Transverse colon (tissue), 4 donors: ENCODE data around the gene AJM1. TPM values are rescaled to one million over a fixed set of nuclear protein-coding genes. Genes with fewer than 3 reads are reported as not detected.

Experiments
- DNase-seq: peaks from one replicate; pipeline ENCODE4 v3.0.0-alpha.2; 2019
- H3K27ac ChIP-seq, 4 donors: fragments of 200-600 bp; sonication (generic); 2 replicates each; pipeline ENCODE4 v1.5.1; 2016 to 2018; ENCODE audit warnings: inconsistent platforms in 4 of 4
- H3K27me3 ChIP-seq: fragments of 200-600 bp; sonication (generic); 2 replicates; pipeline ENCODE4 v1.5.1; 2017; ENCODE audit warnings: inconsistent platforms
- H3K36me3 ChIP-seq, 4 donors: fragments of 200-600 bp; sonication (generic); 2 replicates each; pipeline ENCODE4 v1.5.1; 2017 to 2019; ENCODE audit warnings: inconsistent platforms in 4 of 4
- H3K4me1 ChIP-seq, 4 donors: fragments of 200-600 bp; sonication (generic); 2 replicates each; pipeline ENCODE4 v1.5.1; 2017 to 2020; ENCODE audit warnings: inconsistent platforms in 4 of 4
- H3K4me3 ChIP-seq, 4 donors: fragments of 200-600 bp; sonication (generic); 1 replicate in 1 of 4; 2 replicates in 3 of 4; pipeline versions ENCODE4 v1.5.1 to v1.6.1; 2017 to 2019; ENCODE audit warnings: inconsistent platforms in 4 of 4
- H3K9me3 ChIP-seq, 2 donors: fragments of 200-600 bp; sonication (generic); 2 replicates each; pipeline ENCODE4 v1.5.1; 2017 to 2019; ENCODE audit warnings: inconsistent platforms in 2 of 2
- CTCF ChIP-seq, 5 experiments: fragments of 200-600 bp in 3 of 5; fragments of 450-650 bp in 2 of 5; sonication (generic) in 3 of 5; IDR thresholded peaks; 1 replicate in 2 of 5; 2 replicates in 3 of 5; pipeline ENCODE4 v1.5.1; 2016 to 2017; ENCODE audit warnings: antibody characterized with exemption in 5 of 5, inconsistent platforms in 3 of 5, mild to moderate bottlenecking in 2 of 5, moderate library complexity in 1 of 5
- EP300 ChIP-seq: sonication (generic); formaldehyde crosslinking; IDR thresholded peaks from one replicate; pipeline ENCODE4 v1.6.1; 2017; ENCODE audit warnings: antibody characterized with exemption, low read depth
- POLR2A ChIP-seq: fragments of 450-650 bp; IDR thresholded peaks from one replicate; pipeline ENCODE4 v1.6.1; 2016; ENCODE audit warnings: antibody characterized with exemption, mild to moderate bottlenecking, moderate library complexity
- POLR2AphosphoS5 ChIP-seq, 3 donors: sonication (generic); formaldehyde crosslinking; IDR thresholded peaks; one replicate each; pipeline ENCODE4 v1.6.1; 2016; ENCODE audit warnings: antibody characterized with exemption in 3 of 3
- WGBS, 2 donors: methylation state at CpG; one replicate each; pipeline ENCODE4 v1.1.5; 2018; ENCODE audit warnings: low coverage in 1 of 2; 5-methylcytosine and 5-hydroxymethylcytosine counted together
- in situ Hi-C, 4 donors: fragments of 200-750 bp; cut with MboI; loops; one replicate each; pipeline versions ENCODE4 v1.15.0 to v1.15.1; 2017; ENCODE audit warnings: low sequenced_read_pairs in 3 of 4, low pct_ligation_motif_present in 1 of 4, low pct_unique_long_range_greater_than_20kb in 1 of 4
- intact Hi-C: fragments of 100-400 bp; cut with DNase I; formaldehyde crosslinking; loops from one replicate; pipeline ENCODE4 v1.15.1; 2023; ENCODE audit warnings: low total_unique reads
- total RNA-seq, 4 donors: library from RNA; depleted of rRNA; stranded (reverse); fragments of >200 nt; gene quantifications; one replicate each; pipeline ENCODE4 v1.1.0, GENCODE V29; 2016

AJM1 gene
- total RNA-seq, 4 donors from 2014 or later: 9.8 to 26.5 (median 17.0) TPM

DNA sequence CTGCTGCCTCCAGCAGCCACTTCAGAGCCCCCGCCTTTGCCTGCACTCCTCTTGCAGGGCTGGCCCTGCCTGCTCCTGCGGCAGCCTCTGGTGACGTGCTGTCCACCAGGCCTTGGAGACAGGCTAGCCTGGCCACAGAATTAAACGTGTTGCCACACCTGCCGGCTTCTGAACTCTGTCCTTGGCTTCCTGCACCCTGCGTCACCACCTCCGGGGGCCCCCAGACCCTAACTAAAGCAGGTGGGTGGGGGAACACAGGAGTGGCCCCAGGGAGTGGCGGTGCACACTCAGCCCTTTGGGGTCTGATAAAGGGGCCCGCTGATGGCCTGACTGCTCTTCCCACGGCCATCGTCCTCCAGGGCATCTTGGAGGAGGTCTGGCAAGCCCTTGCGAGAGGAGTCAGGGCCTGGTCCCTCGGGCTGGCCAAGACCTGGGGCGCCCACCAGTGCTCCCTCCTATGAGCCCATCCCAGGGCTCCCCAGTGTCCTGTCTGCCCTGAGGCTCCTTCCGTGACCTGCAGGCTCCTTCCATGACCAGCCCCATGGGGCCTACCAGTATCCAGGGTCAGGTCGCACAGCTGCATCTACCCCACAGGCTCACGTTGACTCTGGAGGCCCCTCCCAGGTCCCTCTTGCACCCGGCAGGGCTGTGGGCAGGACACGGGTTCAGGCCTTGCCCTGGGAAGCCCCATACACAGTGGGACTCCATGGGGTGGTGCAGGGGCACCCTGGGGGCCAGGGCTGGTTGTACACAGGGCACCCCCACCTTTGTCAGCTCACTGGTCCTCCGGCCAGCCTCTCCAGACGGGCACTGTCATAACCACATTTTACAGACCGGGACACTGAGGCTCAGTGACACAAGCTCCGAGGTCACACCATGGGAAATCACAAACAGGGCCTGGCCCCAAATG, 8.8 kb downstream of the AJM1 start:
- DNase-seq: peak; percentile 9
- H3K36me3 ChIP-seq: no peaks in the 10 kb centered on the region
- H3K9me3 ChIP-seq: no peaks in the 10 kb centered on the region
- H3K4me3 ChIP-seq: no peak overlapping the region
- in situ Hi-C loops (no loop called here), intact Hi-C loops (no loop called here)
- peaks cover 14% of the 10 kb centered on the region for H3K27me3 ChIP-seq
- H3K27ac ChIP-seq: peak overlapping the region in 2 of 4 donors; percentile 92 to 95
- no peak for TF ChIP-seq EP300
- TF ChIP-seq POLR2AphosphoS5 (IDR thresholded peaks at IDR 0.05): peak in 1 of 3 donors; percentile 15
- WGBS, 2 donors: 91% methylated on average over 8 of the region's 23 CpGs; no CpG with 5 or more reads in 1 of the 2 donors
- H3K4me1 ChIP-seq: peaks cover 13 to 37% (median 25%) of the 10 kb centered on the region in 4 donors

DNA sequence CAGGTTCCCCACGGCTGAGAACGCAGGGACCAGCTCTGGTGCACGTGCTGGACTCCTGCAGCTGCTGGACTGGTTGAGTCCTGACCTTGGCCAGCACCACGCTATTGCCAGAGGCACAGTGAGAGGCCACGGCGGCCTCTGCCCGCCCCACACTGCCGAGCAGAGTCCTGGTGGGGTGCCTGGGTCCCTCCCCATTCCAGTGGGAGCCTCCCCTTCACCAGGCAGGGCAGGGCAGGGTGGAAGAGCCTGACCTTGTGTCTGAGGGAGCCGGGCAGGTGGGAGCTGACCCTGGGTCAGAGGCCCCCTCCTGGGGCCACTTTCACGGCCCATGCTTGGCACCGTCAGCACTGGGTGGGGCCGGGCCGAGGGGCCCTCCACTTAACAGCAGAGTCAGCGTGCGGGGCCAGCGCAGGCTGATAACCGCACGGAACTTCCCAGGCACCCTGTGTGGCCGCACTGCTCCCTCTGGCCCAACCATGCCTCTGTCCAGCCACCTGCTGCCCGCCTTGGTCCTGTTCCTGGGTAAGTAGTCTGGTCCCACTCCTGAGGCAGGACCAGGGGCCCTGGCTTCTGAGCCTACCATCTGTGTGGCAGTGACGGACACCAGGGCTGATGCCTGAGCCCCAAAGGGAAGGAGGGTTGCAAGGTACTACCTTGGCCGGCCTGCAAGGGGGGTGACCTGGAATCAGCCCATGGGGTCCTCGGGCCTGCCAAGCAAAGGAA, 9.8 kb downstream of the AJM1 start, which contains the start of gene MAMDC4:
Gene MAMDC4, plus strand, starts transcription at position 406 of the 723 bp plus-strand sequence. Its CDS starts 71 bp downstream, at position 477.
- 72 to 100% methylated on average over 1 to 12 of the region's 23 CpGs for WGBS, 2 donors
- Histone ChIP-seq H3K4me3 (no peak within 1 kb of the TSS), H3K9me3 (no peaks in the 10 kb centered on the region), H3K4me1 (peaks cover 15 to 31% (median 23%) of the 10 kb centered on the region in 4 donors), H3K36me3 (no peaks in the 10 kb centered on the region), H3K27me3 (peaks cover 4% of the 10 kb centered on the region), H3K27ac (no peak within 1 kb of the TSS)
- TF ChIP-seq EP300 (no peak), CTCF (IDR thresholded peaks at IDR 0.05) (no peak), POLR2A (no peak), POLR2AphosphoS5 (IDR thresholded peaks at IDR 0.05) (no peak)
- in situ Hi-C loops: no loop called here
- DNase-seq: peak; percentile 10
- intact Hi-C loops: no loop called here

DNA sequence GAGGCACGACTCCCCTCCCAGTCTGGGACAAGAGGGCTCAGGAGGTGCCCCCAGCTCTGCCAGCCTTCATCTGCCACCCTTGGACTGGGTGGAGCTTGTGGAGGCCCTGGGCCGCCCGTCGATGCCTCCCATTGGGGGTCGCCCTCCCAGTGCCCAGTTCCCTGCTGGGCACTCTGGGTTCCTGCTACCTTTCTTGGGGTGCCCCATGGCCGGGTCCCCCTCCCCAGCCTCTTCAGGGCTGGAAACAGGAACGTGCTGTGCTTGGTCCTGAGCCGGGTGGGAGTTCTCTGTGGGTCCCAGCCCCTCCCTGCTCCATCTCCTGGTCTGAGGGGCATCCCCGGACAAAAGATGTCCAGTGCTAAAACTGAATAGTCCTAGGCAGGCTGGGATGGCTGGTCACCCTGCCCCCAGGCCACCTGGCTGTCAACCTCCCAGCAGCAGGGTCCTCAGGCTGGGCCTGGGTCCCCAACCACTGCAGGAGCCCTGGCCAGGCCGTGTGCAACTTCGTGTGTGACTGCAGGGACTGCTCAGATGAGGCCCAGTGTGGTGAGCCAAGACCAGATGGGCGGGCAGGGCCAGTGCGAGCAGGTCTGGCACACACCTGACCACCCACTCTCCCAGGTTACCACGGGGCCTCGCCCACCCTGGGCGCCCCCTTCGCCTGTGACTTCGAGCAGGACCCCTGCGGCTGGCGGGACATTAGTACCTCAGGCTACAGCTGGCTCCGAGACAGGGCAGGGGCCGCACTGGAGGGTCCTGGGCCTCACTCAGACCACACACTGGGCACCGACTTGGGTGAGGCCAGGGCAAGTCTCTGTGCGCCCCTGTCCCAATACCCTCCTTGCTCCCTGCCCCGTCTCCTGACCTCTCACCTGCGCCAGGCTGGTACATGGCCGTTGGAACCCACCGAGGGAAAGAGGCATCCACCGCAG, 10.7 kb downstream of the AJM1 start:
- Histone ChIP-seq H3K36me3 (no peaks in the 10 kb centered on the region), H3K4me3 (no peak overlapping the region), H3K4me1 (peaks cover 20 to 31% (median 26%) of the 10 kb centered on the region in 4 donors), H3K27me3 (no peaks in the 10 kb centered on the region), H3K9me3 (no peaks in the 10 kb centered on the region), H3K27ac (no peak overlapping the region)
- WGBS, 2 donors: 84% methylated on average over 16 of the region's 29 CpGs; no CpG with 5 or more reads in 1 of the 2 donors
- in situ Hi-C loops: no loop called here
- DNase-seq: no peak
- intact Hi-C loops: no loop called here
- TF ChIP-seq POLR2AphosphoS5 (IDR thresholded peaks at IDR 0.05) (no peak), CTCF (IDR thresholded peaks at IDR 0.05) (no peak)

DNA sequence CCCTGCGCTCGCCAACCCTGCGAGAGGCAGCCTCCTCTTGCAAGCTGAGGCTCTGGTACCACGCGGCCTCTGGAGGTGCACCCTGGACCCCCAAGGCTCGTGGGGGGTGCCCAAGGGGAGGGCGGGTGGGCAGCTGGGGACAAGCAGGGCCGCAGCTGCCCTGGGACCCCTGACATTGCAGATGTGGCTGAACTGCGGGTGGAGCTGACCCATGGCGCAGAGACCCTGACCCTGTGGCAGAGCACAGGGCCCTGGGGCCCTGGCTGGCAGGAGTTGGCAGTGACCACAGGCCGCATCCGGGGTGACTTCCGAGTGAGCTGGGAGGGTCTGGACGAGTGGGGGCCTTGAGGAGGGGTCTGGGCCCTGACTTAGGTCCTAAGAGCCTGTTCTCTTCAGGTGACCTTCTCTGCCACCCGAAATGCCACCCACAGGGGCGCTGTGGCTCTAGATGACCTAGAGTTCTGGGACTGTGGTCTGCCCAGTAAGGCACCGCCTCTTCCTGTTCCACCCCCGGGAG, 11.4 kb downstream of the AJM1 start:
- Histone ChIP-seq H3K36me3 (no peaks in the 10 kb centered on the region), H3K27ac (no peak overlapping the region), H3K4me1 (peaks cover 27 to 33% (median 31%) of the 10 kb centered on the region in 4 donors), H3K27me3 (no peaks in the 10 kb centered on the region), H3K4me3 (no peak overlapping the region), H3K9me3 (no peaks in the 10 kb centered on the region)
- DNase-seq: peak; percentile 25
- in situ Hi-C loops (no loop called here), intact Hi-C loops (no loop called here)
- 78% methylated on average over 10 of the region's 18 CpGs; no CpG with 5 or more reads in 1 of the 2 donors for WGBS, 2 donors
- TF ChIP-seq POLR2AphosphoS5 (IDR thresholded peaks at IDR 0.05) (no peak), POLR2A (no peak), EP300 (no peak), CTCF (IDR thresholded peaks at IDR 0.05) (no peak)
